AG08395 (cell line): Measurements from ENCODE around the gene UNC79.

Experiments used
- DNase-seq: peaks from one replicate; pipeline ENCODE4 v3.0.0; 2012; ENCODE audit warnings: mixed read lengths, low spot score

Gene UNC79

GRCh38 chr14:93708311-93708734 is 277.6 kb downstream of the UNC79 start:
- no peak for DNase-seq

DNA sequence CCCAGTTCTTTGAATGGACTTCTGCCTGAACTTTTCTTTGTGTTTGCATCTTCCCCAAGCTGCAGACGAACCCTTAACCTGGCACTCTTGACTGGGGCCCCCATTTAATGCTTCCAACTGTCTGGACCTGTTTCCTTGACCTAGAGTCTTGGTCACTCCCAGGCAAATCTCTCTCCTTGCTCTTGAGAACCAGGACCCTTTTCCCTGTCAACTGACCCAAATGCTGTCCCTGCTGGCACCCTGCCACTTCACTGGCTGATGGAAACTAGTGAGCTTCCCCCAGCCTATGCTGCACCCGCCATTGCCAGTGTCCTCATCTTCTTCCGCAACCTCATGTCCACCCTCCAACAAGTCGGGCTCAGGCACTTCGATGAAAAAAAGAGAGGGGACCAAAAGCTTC is 278.1 kb downstream of the UNC79 start:
- no peak for DNase-seq

DNA sequence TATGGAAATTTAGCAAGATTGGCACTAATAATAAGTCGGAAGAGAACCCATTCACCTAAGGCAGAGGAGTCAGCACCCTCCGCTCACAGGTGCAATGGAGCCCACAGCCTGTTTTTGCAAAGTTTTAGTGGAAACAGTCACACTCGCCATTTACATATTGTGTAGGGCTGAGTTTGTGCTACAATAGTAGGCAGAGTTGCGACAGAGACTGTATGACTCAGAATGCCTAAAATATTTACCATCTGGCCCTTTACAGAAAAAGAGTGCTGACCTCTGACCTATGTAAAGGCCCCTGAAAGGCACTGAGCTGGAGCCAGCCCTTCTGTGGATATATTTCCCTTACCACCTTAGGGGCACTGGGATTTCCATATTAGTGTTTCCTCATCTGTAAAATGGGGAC is 278.5 kb downstream of the UNC79 start:
- DNase-seq, result no peak

- DNase-seq, result no peak
Observed at GRCh38 chr14:93712079-93712837, 281.5 kb downstream of the UNC79 start.

- no peak for DNase-seq
Observed at GRCh38 chr14:93712838-93713724, 282.3 kb downstream of the UNC79 start.

GRCh38 chr14:93713726-93714405 is 283.1 kb downstream of the UNC79 start:
- no peak for DNase-seq

DNA sequence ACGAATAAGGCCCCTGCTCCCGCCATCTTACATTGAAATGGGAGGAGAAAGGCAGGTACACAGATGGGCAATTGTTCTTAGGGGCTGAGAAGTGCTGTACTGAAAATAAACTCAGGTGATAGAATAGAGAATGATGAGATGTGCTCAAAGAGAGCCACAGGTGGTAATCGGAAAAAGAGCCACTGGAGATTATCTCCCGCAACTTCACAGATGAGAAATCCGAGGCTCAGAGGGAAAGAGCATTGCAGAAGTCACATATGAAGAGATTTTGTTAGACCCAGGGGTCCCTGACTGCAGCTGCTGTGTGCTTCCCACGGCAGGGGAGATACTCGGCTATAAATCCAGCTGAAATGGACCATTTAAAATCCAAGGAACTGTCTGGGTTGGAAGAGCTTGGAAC is 283.9 kb downstream of the UNC79 start:
- no peak for DNase-seq

GRCh38 chr14:93715279-93715927 is 284.7 kb downstream of the UNC79 start:
- DNase-seq, result no peak

DNA sequence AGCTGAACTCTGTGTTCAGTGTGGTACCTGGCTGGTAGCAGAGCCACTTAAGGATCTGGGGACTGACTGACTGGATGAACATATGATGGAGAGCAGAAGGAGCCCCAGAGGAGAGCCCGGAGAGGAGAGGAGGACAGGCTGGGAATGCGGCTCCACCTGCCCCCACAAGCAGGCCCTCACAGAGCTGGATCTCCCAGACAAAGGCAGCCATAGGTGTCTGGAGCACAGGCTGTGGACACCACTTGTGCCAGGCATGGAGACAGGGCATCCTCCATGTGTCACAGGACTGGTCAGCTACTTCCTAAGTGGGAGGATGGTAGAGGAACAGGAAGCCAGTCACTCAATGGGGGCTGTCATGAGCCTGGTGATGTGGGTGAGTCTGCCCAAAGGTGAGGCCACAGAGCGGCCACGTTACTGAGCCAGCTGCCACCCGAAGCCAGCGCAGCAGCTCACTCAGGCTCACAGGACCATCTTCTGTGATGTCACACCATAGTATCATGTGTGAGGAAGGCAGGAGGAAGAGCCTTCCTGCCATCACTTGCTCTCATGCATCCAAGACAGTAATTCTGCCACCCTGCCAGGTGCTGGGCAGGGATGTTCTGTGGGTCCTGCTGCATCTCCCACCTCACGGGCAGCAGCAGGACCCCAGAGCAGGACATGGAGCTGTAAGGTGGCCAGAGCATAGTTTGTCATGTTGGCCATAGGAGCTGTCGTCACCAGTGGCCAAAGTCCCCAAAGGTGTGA is 285.4 kb downstream of the UNC79 start:
- no peak for DNase-seq

DNA sequence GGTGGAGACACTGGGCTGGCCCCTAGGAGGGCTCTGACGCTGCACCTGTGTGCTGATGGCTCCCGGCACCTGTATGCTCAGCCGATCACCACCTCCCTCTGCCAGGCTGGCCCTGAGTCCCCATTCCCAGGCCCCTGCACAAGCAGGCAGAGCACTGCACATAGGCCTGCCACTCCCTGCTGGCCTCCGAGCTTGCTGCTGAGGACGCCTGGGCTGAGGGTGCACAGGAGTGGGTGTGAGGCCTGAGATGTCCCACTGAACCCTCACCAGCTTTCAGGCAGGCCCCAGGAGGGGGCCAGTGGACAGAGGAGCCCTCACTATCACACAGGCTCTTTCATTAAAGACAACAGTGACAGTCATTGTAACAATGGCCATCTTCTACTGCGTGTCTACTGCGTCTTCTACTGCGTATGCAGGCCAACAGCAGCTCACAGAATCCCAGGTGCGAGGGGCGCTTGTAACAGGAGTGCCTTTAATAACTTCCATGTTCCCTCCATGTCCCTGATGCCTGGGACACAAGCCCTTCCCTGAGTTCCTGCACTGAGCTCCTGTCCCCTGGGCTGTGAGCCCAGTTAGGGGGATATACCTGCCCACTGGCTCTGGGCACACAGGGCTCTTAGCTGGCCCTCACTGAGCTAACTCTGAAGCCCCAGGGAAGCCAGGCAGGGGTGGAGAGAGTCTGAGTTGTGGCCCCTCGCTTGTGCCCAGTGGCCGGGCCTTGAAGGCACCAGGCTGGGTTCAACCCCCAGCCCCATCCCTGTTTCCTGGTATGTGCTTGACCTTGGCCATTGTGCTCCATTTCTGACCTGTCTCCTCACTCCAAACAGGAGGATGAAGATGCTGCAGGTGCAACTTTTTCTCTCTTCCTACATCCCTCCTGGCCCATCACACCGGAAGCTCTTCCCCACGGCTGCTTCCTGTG is 286.3 kb downstream of the UNC79 start:
- no peak for DNase-seq

DNA sequence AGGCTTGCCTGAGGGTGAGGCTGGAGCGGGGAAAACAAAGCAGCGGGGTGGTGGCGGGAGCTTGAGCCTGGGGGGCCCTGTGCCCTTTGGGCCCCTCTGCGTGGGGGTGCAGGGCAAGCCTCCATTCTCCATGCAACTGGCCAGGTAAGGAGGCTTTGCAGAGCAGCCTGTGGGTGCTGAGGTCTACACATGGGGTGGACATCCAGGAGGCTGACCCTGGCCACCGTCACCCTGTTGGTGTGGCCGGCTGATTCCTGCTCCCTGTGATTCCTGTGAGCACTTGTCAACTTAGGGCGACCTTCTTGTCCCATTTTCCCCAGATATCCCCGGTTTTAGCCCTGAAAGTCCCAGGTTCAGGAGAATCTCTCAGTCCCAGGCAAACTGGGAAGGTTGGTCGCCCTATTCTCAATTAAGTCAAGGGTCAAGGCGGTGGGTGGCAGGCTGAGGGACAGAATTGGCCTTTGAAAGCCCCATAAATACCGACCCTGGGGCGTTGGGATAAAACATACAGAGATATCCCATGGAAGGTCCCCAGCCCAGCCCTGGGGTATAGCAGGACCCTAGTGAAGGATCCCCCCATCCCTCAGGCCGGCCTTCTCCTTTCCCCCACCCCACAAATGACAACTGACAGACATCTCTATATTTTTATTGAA is 287.1 kb downstream of the UNC79 start:
- DNase-seq, result no peak

- DNase-seq, result no peak
Observed at GRCh38 chr14:93719256-93719655, 288.5 kb downstream of the UNC79 start.

- DNase-seq, result no peak
Observed at GRCh38 chr14:93720076-93720815, 289.5 kb downstream of the UNC79 start.

- DNase-seq, result no peak
Observed at GRCh38 chr14:93720981-93721483, 290.3 kb downstream of the UNC79 start.

- DNase-seq, result no peak
Observed at GRCh38 chr14:93723001-93723400, 292.3 kb downstream of the UNC79 start.

GRCh38 chr14:93725002-93725582 is 294.4 kb downstream of the UNC79 start:
- DNase-seq, result no peak

GRCh38 chr14:93725993-93726392 is 295.3 kb downstream of the UNC79 start:
- no peak for DNase-seq

DNA sequence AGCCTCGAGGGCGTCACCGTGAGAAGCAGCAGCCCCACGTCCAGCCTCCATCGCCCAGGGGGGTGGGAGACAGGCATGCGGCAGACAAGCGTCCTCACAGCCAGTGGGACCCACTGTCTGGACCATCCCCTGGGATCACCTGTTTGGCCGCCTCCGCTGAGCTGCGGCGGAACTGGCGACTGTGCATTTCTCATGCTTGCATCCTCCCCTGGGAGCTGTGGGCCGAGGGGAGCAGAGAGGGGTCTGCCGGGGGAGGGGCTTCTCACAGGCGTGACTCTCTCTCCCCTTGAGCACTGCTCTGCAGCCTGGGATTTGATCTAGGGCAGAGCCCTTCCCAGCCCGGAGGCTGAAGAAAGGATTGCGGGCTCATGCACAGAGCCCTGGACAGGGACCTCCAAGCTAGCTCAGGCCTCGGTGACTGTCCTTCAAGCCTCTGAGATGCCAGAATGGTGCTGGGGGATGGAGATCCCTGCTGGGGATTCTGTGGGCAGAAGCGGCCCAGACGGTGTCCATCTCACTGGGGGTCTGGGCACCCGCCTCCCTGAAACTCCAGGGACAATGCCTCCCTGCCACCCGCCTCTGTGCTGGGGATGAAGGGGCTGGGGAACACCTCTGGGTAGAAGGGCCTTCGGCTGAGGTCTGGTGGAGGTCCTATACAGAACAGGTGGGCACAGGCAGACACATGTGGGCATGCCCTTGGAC is 296.5 kb downstream of the UNC79 start:
- no peak for DNase-seq
